HG03457 (cell line): ENCODE measurements around the gene EXOC3.
"Not testable (repeated sequence)": the region's sequence is repeated elsewhere in the genome, so short reads cannot be mapped to it uniquely, and the experiment has no call there.

Experiments used
- ATAC-seq: cut with Tn5 transposase; IDR thresholded peaks from one replicate; pipeline ENCODE4 v1.9.1; 2021; ENCODE audit warnings: moderate number of reproducible peaks; ENCODE audit not compliant: unreplicated experiment

Gene EXOC3

GRCh38 chr5:499233-500209 is 56.5 kb downstream of the EXOC3 start:
- no peak for ATAC-seq

- ATAC-seq = no peak
Observed at GRCh38 chr5:500491-500890, 57.5 kb downstream of the EXOC3 start.

DNA sequence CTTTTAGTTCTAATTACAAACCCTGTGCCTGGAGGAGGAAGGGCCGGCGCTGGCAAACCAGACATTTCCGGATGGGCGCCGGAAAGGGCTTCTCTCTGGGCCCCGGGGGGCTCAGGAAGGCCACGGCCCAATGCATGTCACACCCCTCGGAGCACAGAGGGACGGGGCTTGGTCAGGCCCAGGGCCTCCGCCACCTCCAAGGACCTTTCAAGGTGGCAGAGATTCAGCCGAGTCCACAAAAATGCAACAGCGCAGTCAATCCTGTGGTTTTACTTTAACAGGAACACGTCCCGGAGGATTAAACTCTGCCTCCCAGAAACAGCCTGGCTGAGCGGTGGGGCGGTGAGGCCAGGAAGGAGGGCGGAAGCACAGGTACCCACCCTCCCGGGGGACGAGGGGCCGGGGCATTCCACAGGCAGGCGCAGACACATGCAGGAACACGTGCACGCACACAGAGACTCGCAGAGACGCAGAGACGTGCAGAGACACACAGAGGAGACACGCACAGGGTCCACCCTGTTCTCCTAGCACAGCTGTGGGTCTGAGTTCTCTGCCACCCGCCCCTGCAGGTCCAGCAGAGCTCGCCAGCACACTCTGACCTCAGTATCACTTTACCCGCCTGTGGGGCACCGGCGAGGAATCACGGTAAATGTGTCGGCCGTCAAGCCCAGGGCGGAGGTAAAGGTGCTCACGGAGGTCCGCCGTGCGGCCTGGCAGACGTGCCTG is 58.3 kb downstream of the EXOC3 start:
- no peak for ATAC-seq

- no peak for ATAC-seq
Observed at GRCh38 chr5:501831-502184, 58.8 kb downstream of the EXOC3 start.

- ATAC-seq = no peak
Observed at GRCh38 chr5:502325-503079, 59.5 kb downstream of the EXOC3 start.

- ATAC-seq = no peak
Observed at GRCh38 chr5:504326-505154, 61.6 kb downstream of the EXOC3 start.

DNA sequence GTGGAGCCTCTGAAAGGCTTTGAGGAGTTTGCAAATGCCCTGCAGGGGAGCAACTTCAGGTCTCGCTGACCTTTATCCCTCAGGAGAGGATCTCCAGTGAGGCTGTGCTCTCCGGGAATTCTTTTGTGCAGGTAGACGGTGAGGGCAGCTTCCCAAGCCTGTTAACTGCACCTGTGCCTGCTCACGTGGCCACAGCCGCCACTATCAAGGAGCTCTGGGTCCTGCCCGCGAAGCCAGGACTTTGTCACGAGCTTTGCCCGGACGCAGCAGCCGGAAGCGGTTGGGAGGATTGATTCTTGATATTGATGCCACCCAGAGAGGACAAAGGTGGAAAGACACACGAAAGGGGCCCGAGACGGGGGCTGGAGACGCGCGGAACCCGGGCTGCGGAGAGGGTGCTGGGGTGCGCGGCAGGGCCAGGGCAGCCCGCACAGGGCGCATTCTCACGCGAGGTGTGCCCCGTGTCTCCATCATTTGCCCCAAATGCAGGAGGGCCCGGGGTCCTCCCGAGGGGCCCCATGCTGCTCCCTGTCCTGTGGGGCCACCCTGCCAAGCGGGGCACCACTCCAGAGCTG is 63.1 kb downstream of the EXOC3 start:
- ATAC-seq = no peak

GRCh38 chr5:507986-508575 is 65.1 kb downstream of the EXOC3 start:
- ATAC-seq = not testable (repeated sequence)

DNA sequence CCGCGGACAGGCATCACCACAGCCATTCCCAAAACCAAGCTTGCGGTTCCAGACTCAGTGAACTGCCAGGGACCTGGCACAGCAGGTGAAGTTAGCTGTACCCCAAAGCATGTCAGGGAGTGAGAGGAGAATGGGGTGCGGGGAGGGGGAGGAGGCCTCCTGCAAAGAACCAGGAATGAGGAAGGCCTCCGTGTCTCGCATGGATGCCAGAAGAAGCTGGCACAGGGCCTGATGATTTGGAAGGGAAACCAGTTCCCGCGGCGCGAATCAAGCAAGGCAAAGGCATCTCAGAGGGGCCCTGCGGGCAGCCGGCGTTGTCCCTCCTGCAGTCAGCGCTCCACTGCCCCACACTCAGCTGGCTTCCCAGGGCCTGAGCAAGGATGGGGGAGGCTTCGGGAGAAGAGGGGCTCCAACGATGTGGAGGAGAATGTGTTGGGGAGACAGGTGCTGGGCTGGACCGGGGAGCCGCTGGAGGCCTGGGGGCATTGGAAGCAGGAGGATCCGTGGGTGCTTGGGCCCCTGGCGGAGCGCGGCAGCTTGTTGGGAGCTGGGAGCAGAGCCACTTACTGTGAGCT is 66.7 kb downstream of the EXOC3 start:
- ATAC-seq = no peak

- no peak for ATAC-seq
Observed at GRCh38 chr5:510521-510920, 67.5 kb downstream of the EXOC3 start.

DNA sequence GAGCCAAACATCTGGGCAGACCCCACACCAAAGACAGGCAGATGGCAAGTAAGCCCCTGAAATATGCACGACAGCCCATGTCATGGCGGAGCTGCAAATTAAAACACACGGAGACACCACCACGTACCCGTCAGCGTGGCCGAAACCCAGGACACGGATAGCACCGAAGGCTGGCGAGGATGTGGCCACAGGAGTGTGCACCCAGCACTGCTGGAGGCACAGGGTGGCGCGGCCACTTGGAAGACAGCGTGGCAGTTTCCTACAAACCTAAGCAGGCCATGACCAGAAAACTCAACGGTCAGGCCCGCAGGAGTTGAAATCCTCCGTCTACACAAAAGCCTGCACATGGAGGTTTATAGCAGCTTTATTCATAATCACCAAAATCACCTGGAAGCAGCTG is 68.5 kb downstream of the EXOC3 start:
- no peak for ATAC-seq

DNA sequence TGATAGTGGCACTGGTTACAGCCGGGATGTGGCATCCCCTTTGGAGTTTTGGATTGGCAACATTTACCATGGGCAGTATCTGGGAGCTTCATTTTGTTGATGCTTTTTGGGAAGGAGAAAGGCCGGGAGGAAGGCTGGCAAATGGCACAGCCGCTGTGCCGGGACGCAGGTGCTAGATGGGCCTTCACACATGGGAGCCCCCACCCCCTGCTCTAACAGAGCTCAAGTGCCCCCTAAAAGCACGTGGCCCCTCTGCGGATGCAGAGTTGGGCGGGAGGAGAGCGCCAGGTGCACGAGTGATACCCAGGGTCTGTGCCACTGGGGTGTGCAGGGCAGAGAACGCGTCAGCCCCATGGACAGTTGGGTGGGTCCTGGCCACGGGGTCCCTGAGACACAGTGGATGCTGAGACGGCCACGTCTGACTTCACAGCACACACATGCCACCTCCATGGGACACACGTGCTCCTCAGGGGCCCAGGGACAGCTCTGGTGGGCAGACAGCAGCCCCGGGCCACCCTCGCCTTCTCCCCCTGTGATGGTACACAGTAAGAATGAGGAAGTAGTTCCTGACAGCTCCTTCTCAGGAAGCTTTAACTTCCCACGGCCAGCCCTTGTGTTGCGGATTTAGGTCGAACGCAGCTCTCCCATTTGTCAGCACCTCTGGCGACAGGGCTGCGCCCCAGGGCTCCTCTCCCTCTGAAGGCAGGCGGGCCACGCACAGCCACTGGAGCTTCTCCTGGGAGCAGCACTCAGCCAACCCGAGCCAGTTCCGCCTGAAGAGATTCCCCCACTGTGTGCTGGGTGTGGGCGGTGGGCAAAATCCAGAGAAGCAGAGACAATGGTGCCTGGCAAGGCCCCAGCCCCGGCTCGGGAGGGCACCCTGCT is 70.5 kb downstream of the EXOC3 start:
- ATAC-seq = no peak

- no peak for ATAC-seq
Observed at GRCh38 chr5:514101-514485, 71.1 kb downstream of the EXOC3 start.

- no peak for ATAC-seq
Observed at GRCh38 chr5:514673-515072, 71.7 kb downstream of the EXOC3 start.

GRCh38 chr5:515273-515836 is 72.4 kb downstream of the EXOC3 start:
- ATAC-seq = no peak

DNA sequence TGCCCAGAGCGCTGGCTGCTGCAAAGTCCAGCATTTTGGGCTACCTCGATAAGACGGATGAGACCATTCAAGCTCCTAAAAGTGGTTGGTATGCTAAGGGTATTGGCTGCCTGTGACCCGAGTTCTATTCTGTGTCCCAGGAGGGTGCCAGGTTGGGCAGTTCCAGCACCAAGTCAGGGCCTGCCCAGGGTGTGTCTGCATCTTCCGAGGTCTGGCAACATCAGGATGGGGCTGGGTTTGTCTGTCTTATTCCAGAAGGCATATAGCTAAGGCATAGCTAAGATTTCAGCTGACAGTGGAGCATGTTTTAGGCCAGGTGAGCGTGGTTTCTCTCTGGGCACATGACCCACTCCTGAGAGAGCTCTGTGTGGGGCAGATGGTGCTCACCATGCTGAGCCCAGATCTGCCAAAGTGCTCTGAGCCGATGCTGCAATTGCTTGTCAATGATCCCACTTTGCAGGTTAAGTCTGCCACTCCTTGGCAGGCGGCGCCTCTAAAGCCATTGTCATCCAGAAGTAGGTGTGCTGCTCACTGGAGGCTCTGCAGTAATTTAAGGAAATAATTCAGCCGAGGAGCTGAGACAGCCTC is 73.5 kb downstream of the EXOC3 start:
- ATAC-seq = no peak
